GM18511 (cell line): ENCODE measurements around the gene CCDC183.
"Not testable (repeated sequence)": the region's sequence is repeated elsewhere in the genome, so short reads cannot be mapped to it uniquely, and the experiment has no call there.

Source experiments
- ATAC-seq: cut with Tn5 transposase; IDR thresholded peaks from one replicate; pipeline ENCODE4 v1.9.1; 2021; ENCODE audit warnings: mild to moderate bottlenecking, moderate library complexity; ENCODE audit not compliant: unreplicated experiment

CCDC183 gene

DNA sequence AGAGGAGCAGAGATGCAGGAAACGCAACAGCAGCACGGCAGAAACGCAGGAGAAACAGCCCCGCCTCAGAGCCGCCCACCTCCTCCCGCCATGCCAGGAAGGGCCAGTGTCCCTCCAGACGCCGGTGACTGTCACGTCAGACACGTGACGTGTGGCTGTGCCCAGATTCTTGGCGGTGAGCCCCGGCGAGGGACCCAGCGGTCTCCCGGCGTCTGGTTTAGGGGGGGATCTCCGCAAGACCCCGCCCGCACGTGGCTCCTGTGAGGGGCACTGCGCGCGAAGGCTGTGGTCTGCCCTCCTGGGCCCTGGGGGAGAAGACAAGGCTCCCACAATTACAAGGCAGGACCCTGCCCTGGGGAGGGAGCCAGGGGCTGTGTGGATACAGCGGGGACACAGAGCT lies 35.7 kb upstream of the CCDC183 start:
- no peak for ATAC-seq

DNA sequence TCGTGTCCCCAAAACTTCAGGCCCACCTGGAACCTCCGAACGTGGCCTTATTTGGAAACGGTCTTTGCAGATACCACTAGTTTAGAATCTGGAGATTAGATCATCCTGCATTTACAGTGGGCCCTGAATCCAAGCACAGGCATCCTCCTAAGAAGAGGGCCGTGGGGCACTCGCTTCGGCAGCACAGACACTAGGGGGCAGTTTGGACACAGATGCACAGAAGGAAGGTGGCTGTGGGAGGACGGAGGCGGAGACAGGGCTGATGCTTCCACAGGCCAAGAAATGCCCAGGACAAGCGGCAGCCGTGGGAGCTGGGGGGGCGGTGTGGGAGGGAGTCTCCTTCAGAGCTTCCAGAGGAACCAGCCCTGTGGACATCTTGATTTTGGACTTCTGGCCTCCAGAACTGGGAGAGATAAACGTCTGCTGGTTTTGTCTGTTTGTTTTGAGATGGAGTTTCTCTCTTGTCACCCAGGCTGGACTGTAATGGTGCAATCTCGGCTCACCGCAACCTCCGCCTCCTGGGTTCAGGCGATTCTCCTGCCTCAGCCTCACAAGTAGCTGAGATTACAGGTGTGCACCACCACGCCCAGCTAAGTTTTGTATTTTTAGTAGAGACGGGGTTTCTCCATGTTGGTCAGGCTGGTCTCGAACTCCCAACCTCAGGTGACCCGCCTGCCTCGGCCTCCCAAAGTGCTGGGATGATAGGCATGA lies 35.1 kb upstream of the CCDC183 start:
- ATAC-seq = not testable (repeated sequence)

DNA sequence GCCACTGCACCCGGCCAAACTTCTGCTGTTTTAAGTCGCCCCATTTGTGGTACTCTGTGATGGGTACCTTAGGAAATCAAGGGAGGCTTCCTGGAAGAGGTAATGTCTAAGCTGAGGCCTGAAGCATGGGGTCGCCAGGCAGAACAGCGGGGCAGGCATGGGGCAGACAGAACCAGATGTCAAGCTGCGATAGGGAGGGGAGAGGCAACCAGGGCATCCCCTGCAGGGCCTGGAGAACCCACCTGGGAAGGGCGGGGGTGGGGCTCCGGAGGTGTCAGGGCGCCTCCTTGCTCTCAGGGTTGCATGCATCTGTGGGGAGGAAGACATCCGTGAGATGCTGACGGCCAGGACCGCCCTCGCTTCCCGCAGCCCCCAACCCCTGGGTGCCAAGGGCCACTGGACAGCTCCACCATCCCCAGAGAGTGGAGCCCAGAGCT lies 34.6 kb upstream of the CCDC183 start:
- ATAC-seq = no peak

DNA sequence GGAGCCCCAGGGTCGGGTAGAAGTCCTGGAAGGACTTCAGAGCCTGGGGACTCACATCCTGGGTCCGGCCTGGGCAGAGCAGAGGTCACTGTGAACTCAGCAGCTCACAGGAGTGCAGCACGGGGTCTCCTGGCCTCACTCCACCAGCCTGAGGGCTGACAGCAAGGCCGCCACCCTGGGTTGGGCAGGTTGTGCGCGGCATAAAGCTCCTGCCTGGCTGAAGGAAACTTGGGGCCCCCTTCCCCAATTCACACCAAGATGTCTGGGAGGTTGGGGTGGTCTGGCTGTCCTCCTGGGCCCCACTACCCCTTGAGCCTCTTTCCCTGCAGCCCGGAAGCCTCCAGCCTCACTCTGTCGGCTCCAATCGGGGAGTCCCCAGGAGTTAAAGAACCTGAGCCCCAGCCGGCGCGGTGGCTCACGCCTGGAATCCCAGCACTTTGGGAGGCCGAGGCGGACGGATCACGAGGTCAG lies 33.9 kb upstream of the CCDC183 start:
- no peak for ATAC-seq

DNA sequence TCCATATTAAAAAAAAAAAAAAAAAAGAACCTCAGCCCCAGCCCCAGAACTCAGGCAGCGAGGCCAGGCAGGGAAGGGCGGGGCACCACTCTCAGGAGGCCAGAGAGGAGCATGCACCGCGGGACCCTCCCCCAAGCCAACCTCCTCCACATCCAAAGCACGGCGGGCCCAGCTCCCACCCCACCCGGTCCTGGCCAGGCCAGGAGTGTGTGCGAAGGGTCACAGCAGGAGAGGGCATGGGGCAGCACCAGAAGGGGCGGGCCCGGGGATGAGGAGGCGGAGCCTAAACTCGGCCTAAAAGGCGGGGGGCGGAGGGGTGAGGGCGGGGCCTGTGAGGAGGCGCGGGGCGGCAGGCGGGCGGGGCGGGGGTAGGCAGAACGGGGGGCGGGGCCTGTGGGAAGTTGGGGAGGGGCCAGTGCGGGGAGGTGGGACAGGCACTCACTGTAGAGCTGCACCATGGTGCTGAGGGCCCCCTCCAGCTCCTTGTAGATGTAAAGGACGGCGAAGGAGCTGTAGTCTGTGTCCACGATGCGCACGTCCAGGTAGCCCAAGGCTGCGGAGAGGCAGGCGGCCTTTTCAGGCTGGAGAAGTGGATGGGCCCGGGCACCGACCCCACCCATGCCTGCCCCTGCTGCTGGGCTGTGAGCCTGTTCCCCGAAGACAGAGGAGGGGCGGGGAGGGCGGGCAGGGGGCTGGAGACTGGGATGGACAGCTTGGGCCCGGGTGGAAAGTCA lies 33.1 kb upstream of the CCDC183 start:
- no peak for ATAC-seq

DNA sequence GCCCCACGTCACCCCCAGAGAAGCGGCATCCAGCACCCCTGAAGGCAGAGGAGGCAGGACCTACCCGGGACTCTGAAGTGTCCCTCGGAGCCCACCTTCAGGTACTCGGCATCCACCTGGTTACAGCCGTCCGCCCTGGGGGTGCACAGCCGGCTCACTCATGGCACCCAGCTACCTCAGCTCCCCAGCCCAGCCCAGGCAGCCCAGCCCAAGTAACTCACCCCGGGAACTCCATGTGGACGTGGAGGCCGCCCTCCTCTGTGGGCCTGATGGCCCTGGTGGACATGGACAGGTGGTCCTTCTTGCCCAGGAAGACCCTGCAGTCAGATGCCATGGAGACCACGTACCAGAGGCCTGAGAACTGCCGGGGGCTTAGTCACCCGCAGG lies 32.5 kb upstream of the CCDC183 start:
- no peak for ATAC-seq

DNA sequence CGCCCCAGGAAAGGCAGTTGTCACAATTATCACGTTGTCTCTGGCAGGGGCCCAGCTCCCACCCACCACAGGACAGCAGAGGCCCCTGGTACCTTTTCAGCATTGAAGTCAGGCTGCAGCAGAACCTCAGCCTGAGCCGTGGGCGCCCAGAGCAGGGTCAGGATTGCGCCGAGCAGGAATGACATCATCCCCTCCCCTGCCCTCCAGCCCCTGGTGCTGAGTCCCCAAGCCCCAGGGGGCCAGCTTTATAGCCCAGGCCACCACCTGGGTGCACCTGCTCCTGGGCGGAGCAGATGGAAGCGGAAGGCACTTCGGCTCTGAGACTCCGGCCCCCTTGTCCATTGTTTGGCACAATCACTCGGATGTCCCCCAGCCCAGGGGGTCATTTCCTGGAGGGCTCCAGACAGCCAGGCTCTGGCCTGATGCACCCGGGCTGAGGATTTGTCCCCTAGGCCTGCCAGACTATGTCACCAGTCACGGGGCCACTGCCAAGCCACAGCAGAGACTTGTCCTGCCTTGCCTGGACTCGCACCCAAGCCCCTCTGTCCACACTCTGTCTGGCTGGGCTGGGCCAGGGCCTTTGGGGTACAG lies 31.7 kb upstream of the CCDC183 start, which contains the start of gene LCN15:
Gene LCN15, minus strand, starts transcription at position 218 of the 591 bp plus-strand sequence. Its CDS starts 30 bp downstream, at position 188.
- ATAC-seq = no peak

DNA sequence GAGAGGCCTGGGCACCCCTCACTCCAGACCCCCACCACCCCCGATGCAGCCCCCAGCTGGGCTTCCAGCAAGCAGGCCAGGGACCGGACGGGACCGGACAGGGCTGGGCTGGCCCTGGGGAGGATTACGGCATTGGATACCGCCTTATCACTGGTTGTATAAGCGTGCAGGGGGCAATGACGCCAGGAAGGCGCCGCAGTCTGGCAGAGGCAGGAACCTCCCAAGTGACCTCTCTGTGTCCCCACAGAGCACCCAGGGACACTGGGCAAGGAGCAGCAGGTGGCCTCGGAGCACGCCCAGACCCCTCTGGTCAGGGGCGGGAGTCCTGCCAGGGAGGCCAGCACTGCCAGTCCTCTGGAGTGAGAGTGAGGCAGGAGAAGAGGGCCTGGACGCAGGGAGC lies 31.1 kb upstream of the CCDC183 start:
- ATAC-seq = no peak

DNA sequence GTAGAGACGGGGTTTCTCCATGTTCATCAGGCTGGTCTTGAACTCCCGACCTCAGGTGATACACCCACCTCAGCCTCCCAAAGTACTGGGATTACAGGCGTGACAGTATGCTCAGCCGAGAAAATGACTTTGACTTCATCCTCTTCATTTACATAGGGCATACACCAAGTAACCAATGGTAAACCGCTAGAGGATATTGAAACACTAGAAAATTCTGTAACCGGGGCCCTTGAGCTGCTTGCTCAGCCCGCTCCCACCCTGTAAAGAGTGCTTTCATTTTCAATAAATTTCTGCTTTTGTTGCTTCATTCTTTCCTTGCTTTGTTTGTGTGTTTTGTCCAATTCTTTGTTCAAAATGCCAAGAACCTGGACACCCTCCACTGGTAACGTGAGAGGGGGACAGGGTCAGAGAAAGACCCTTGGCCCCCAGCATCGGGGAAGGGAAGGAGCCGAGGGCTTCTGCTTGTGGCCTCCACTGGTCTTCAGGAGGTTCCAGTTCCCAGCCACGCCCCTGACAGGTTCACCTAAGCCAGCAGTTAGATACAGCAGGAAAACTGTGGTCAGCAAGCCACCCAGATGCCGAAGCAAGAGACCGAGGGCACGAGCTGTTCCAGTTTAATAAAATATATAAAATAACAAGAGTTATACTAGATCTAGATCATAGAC lies 30.3 kb upstream of the CCDC183 start:
- peak; percentile 70 for ATAC-seq

DNA sequence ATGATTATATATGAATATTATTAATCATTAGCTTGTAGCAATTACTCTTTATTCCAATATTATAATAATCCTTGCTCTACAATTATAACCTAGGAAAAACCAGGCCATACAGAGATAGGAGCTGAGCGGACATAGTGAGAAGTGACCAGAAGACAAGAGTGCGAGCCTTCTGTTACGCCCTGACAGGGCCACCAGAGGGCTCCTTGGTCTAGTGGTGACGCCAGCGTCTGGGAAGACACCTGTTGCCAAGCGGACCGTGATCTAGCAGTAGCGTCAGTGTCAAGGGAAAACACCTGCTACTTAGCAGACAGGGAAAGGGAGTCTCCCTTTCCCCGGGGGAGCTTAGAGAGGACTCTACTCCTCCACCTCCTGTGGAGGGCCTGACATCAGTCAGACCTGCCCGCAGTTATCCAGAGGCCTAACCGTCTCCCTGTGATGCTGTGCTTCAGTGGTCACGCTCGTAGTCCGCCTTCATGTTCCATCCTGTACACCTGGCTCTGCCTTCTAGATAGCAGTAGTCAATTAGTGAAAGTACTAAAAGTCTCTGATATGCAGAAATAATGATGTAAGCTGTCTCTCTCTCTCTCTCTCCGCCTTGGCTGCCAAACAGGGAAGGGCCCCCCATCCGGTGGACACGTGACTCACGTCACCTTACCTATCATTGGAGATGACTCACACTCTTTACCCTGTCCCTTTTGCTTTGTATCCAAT lies 29.6 kb upstream of the CCDC183 start:
- ATAC-seq = not testable (repeated sequence)

DNA sequence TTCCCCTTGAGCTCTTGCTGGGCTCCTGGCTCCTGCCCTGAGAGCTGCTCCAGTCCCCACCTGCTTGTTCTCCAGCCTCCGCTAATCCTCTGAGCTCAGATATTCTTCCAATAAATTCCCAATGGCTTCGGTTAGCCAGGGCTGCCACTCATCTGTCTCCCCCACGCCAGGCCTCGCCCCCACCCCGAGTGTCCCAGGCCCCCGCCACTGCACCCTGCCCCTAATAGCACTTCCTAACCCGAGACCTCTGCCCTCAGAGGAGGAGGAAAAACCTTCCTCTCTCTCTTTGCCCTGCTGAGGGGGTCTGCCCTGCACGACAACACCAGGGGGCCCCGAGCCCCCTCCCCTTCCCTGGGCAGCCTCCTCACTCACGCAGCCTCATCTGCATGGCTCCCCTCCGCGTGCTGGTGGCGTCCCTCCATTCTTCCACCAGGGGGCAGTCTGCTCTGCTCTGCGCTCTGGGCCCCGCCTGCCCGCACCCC lies 26.4 kb upstream of the CCDC183 start:
- no peak for ATAC-seq

DNA sequence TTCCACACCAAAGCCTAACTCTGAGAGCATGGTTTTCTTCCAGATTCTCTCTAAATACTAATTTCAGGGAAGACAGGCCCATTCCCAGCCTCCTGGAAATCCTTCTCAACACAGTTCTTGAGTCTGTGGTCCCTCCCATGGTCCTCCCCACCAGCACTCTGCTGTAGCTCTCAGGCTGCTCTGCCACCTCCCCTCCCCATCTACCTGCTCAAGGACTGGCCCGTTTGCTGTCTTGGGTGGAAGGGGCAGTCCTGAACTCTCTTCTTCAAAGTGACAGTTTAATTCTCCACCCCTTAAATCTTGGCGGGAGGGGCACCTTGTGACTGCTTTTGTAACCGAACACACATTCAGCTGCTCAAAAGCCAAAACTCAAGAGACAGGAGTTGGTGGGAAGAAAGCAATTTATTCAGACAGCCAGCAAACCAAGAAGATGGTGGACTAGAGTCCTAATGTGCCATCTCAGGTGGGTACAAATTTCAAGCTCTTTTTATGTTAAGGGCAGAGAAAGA lies 24.2 kb upstream of the CCDC183 start:
- ATAC-seq = no peak

DNA sequence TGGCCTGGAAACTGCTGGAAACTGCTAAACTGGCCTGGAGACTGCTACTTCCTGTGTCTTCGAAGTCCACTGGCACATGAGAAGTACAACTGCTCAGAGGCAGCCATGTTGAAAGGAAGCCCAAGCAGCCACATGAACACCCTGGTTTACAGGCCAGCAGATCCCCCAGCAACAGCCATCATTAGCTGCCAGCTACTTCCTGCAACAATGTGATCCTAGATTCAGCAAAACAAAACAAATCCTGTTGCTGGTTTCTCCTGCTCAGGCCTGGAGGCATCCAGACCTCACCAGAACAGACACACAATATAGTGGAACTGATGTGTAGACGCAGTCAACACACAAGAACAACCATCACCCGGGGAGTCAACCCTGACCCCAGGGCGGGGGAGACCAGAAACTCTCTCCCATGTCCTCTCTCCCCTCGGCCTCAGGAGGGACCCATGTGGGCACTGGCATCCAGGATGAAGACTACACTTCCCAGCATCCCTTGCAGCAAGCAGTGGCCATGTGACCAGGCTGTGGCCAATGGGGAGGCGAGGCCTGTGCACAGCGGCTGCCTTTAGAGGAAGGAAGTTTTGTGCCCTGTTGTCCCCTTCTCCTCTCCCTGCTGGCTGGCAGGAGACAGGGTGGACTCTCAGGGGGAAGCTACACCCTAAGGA lies 22.6 kb upstream of the CCDC183 start:
- no peak for ATAC-seq

DNA sequence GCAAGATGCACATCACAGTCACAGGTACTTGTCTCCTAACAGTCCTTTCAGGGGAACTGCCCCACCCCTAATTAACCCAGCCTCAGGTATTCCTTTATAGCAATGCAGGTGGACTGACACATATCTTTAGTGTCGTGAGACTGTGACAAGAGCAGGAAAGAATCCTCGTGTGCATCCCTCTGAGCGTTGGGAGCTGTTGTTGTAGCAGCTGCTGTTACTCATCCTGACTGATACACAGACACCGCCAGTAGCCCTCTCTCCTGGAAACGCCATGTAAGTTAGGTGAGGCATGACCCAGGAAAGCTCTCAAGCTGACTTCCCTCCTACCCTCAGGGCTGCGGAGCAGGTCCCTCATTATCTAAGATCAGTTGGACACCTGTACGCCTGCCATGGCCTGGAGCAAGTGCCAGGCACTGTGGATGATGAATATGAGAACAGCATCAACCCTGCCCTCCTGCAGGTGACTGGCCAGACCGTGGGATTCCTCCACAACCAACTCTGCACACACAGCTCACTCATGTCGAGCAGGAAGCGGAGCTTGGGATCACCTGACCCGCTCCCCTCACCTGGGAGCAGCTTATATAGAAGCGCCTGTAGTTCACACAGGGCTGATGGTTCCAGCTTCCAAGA lies 21.6 kb upstream of the CCDC183 start:
- ATAC-seq = no peak

DNA sequence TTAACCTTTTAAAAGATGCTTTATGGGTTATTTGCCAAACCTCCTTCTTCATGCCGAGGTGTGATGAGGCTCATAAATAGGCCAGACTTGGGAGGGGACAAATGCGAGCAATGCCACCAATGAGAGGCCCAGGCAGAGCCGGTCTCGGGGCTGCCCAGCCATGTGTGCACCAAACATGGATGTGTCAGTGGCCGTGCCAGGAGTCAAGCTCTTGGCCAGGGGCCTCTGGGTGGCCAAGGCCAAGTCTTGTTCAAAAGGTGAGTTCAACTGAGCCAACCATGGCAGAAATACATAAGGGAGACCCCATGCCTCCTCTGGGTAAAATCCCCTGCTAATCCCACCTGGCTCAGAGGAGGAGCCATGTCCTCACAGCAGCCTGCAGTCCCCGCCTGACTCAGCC lies 20.9 kb upstream of the CCDC183 start:
- ATAC-seq = no peak

DNA sequence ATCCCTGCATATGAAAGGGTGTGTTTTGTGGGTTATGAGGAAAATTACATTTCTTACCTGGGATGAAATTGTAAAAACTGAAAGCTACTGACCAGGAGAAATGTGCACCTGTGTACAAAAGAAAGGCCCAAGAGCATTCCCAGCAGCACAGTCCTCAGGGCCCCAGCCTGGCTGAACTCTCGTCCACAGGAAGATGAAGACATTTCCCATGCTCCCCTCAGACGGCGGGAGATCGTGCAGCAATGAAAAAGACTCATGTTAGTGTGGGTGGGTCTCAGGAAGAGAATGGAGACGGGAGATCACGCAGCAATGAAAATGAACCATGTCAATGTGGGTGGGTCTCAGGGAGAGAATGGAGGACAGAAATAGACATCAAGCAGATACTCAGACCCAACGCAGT lies 19.2 kb upstream of the CCDC183 start:
- no peak for ATAC-seq

DNA sequence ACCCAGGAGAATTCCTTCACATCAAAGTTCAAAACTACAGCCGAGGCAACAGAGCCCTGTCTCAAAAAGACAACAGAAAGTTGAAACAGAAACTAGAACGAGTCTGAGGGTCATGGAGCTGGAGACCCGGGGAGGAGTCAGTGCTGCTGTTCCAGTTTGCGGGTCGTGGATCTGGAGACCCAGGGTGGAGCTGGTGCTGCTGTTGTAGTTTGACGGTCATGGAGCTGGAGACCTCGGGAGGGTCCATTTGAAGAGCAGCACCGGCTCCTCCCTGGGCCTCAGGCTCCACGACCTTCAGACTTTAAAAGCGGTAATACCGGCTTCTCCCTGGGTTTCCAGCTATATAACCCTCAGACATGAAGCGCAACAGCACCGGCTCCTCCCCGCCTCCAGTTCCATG lies 18.8 kb upstream of the CCDC183 start:
- ATAC-seq = no peak

DNA sequence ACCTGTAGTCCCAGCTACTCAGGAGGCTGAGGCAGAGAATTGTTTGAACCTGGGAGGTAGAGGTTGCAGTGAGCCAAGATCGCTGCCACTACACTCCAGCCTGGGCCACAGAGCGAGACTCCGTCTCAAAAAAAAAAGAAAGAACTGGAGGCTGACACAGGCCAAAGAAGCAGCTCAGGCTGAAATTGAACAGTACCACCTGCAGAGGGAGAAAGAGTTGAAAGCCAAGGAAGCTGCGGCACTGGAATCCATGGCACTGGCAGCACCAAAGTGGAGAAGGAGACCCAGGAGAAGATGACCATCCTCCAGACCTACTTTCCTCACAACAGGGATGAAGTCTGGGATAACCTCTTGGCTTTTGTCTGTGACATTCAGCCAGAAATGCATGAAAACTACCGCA lies 16.3 kb upstream of the CCDC183 start:
- ATAC-seq = no peak

DNA sequence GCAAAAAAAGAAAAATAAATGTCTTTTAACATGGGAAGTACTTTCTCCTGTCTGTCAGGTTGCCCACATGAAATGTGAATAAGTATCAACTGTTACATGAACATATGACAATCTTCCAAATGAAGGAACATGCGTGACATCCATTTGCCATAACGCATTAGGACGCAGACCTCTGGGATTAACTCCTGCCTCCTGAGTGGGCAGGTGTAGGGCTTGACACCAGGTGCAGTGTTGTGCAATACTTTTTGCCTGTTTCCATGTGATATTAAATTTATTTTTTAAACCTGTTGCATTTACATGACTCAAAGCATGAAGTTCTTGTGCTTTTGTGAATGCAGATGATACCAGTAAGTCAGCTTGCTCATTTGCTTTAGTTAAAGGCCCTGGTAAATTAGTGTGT lies 13.7 kb upstream of the CCDC183 start:
- no peak for ATAC-seq
